BLaER1 (cell line): Measurements from ENCODE around the gene KNOP1.
"Not testable (repeated sequence)": the region's sequence is repeated elsewhere in the genome, so short reads cannot be mapped to it uniquely, and the experiment has no call there.

Source experiments
- H3K27ac ChIP-seq: shearing (Covaris generic); formaldehyde crosslinking; 2 replicates; pipeline ENCODE4 v1.8.1; 2022
- H3K27me3 ChIP-seq: shearing (Covaris generic); formaldehyde crosslinking; 2 replicates; pipeline ENCODE4 v1.8.1; 2022
- H3K36me3 ChIP-seq: shearing (Covaris generic); formaldehyde crosslinking; 2 replicates; pipeline ENCODE4 v1.8.1; 2022
- H3K4me1 ChIP-seq: shearing (Covaris generic); formaldehyde crosslinking; 2 replicates; pipeline ENCODE4 v1.8.1; 2022
- H3K4me2 ChIP-seq: shearing (Covaris generic); formaldehyde crosslinking; 2 replicates; pipeline ENCODE4 v1.8.1; 2022
- H3K4me3 ChIP-seq: shearing (Covaris generic); formaldehyde crosslinking; 2 replicates; pipeline ENCODE4 v1.8.1; 2022
- H3K9ac ChIP-seq: shearing (Covaris generic); formaldehyde crosslinking; 2 replicates; pipeline ENCODE4 v1.8.1; 2022
- H3K9me3 ChIP-seq: shearing (Covaris generic); formaldehyde crosslinking; 2 replicates; pipeline ENCODE4 v1.8.1; 2022
- H4K20me1 ChIP-seq: shearing (Covaris generic); formaldehyde crosslinking; 2 replicates; pipeline ENCODE4 v1.8.1; 2022
- Cebpa-rat ChIP-seq: shearing (Covaris generic); IDR thresholded peaks from 2 replicates; pipeline ENCODE4 v1.8.1; 2022

Gene KNOP1

GRCh38 chr16:19666477-19666876, 51.5 kb downstream of the KNOP1 start:
- Histone ChIP-seq H3K27ac (no peak overlapping the region), H3K4me3 (no peak overlapping the region), H4K20me1 (no peaks in the 10 kb centered on the region), H3K36me3 (peaks cover 12% of the 10 kb centered on the region; the same call in 1 of the 2 replicates), H3K27me3 (no peaks in the 10 kb centered on the region), H3K4me1 (no peaks in the 10 kb centered on the region), H3K4me2 (no peak overlapping the region), H3K9ac (no peak overlapping the region), H3K9me3 (peaks cover 22% of the 10 kb centered on the region)
- no peak for TF ChIP-seq Cebpa-rat

DNA sequence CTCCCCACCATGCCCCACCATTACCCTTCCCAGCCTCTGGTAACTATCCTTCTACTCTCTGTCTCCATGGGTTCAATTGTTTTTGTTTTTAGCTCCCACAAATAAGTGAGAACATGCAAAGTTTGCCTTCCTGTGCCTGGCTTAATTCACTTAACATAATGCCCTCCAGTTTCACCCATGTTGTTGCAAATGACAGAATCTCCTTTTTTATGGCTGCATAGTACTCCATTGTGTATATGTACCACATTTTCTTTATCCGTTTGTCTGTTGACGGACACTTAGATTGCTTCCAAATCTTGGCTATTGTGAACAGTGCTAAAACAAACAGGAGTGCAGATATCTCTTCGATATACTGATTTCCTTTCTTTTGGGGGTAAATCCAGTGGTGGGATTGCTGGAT, 52.7 kb downstream of the KNOP1 start:
- Histone ChIP-seq H3K36me3 (peaks cover 15% of the 10 kb centered on the region; the same call in 1 of the 2 replicates), H3K9me3 (peaks cover 23% of the 10 kb centered on the region)
- H3K9ac ChIP-seq, H3K27ac ChIP-seq, H4K20me1 ChIP-seq, H3K4me2 ChIP-seq, H3K27me3 ChIP-seq, H3K4me1 ChIP-seq, H3K4me3 ChIP-seq: not testable (repeated sequence)

- peaks cover 23% of the 10 kb centered on the region for H3K9me3 ChIP-seq
Observed at GRCh38 chr16:19664166-19664565, 53.9 kb downstream of the KNOP1 start.

GRCh38 chr16:19662351-19662750, 55.7 kb downstream of the KNOP1 start:
- H3K27me3 ChIP-seq: no peaks in the 10 kb centered on the region
- no peak overlapping the region for H3K4me3 ChIP-seq
- no peak for TF ChIP-seq Cebpa-rat
- H3K9ac ChIP-seq: no peak overlapping the region
- no peaks in the 10 kb centered on the region for H3K4me1 ChIP-seq
- H3K27ac ChIP-seq: no peak overlapping the region
- H3K4me2 ChIP-seq: no peak overlapping the region
- H3K36me3 ChIP-seq: peaks cover 15% of the 10 kb centered on the region; the same call in 1 of the 2 replicates
- H4K20me1 ChIP-seq: no peaks in the 10 kb centered on the region
- peaks cover 23% of the 10 kb centered on the region for H3K9me3 ChIP-seq

More at GRCh38 chr16:19664166-19664565, 53.9 kb downstream of the KNOP1 start:
- Histone ChIP-seq H3K4me3 (no peak overlapping the region), H3K9ac (no peak overlapping the region), H3K27ac (no peak overlapping the region), H3K4me2 (no peak overlapping the region), H4K20me1 (no peaks in the 10 kb centered on the region), H3K36me3 (peaks cover 15% of the 10 kb centered on the region; the same call in 1 of the 2 replicates), H3K4me1 (no peaks in the 10 kb centered on the region), H3K27me3 (no peaks in the 10 kb centered on the region)
- TF ChIP-seq Cebpa-rat: no peak

DNA sequence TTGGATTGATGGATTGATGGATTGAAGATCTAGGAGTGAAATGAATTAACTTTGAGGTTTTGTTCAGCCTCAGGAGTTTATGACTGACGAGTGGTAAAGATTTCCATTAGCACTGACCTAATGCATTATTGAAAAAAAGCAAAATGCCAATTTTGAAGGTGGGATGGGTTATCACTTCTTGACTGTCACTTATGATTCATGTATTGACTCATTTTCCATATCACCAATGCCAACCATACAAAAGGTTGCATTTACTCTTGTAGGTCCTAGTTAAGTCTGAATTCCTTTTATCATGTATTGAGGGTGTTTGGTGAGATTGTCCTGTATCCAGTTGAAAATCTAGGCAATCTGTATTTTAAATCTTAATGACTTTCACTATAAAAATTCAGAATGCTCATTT, 57.6 kb downstream of the KNOP1 start:
- Histone ChIP-seq H3K9me3 (peaks cover 23% of the 10 kb centered on the region), H3K27me3 (no peaks in the 10 kb centered on the region), H3K4me3 (no peak overlapping the region), H3K4me1 (no peaks in the 10 kb centered on the region), H3K36me3 (peaks cover 15% of the 10 kb centered on the region; the same call in 1 of the 2 replicates), H4K20me1 (no peaks in the 10 kb centered on the region), H3K4me2 (no peak overlapping the region), H3K9ac (no peak overlapping the region), H3K27ac (no peak overlapping the region)
- no peak for TF ChIP-seq Cebpa-rat

GRCh38 chr16:19659554-19659953, 58.5 kb downstream of the KNOP1 start:
- Histone ChIP-seq H3K9ac (no peak overlapping the region), H3K4me2 (no peak overlapping the region), H3K27ac (no peak overlapping the region), H3K9me3 (peaks cover 17% of the 10 kb centered on the region), H3K36me3 (peaks cover 15% of the 10 kb centered on the region; the same call in 1 of the 2 replicates), H4K20me1 (no peaks in the 10 kb centered on the region), H3K4me3 (no peak overlapping the region), H3K27me3 (no peaks in the 10 kb centered on the region), H3K4me1 (no peaks in the 10 kb centered on the region)
- TF ChIP-seq Cebpa-rat: no peak

DNA sequence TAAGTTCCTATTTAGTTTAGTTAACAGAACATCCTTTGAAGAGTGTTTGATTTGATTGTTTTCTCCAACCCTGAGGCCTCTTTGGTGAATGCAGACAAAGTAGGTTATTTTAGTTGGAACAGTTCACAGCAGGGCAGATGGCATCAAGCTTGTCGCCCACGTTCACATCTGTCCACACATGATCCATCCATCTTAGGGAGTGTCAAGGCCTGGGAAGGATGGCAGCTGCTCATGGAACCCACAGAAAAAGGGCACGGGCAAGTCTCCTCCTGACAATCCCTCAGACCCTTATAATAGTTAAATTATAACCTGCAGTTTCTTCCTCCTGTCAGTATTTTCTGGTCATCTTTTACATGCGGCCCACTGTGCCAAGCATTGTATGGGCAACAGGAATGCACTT, 60.2 kb downstream of the KNOP1 start:
- H3K9ac ChIP-seq: no peak overlapping the region
- H3K27ac ChIP-seq: no peak overlapping the region
- H4K20me1 ChIP-seq: no peaks in the 10 kb centered on the region
- TF ChIP-seq Cebpa-rat: no peak
- H3K27me3 ChIP-seq: no peaks in the 10 kb centered on the region
- no peak overlapping the region for H3K4me3 ChIP-seq
- H3K9me3 ChIP-seq: peaks cover 15% of the 10 kb centered on the region
- no peak overlapping the region for H3K4me2 ChIP-seq
- peaks cover 27% of the 10 kb centered on the region for H3K36me3 ChIP-seq
- H3K4me1 ChIP-seq: no peaks in the 10 kb centered on the region

GRCh38 chr16:19655242-19655777, 62.7 kb downstream of the KNOP1 start:
- H3K4me1 ChIP-seq: no peaks in the 10 kb centered on the region
- H3K9me3 ChIP-seq: no peaks in the 10 kb centered on the region
- no peaks in the 10 kb centered on the region for H4K20me1 ChIP-seq
- TF ChIP-seq Cebpa-rat: no peak
- H3K36me3 ChIP-seq: peaks cover 25% of the 10 kb centered on the region
- no peak overlapping the region for H3K4me3 ChIP-seq
- H3K4me2 ChIP-seq: no peak overlapping the region
- H3K27ac ChIP-seq: no peak overlapping the region
- H3K9ac ChIP-seq: no peak overlapping the region
- no peaks in the 10 kb centered on the region for H3K27me3 ChIP-seq

DNA sequence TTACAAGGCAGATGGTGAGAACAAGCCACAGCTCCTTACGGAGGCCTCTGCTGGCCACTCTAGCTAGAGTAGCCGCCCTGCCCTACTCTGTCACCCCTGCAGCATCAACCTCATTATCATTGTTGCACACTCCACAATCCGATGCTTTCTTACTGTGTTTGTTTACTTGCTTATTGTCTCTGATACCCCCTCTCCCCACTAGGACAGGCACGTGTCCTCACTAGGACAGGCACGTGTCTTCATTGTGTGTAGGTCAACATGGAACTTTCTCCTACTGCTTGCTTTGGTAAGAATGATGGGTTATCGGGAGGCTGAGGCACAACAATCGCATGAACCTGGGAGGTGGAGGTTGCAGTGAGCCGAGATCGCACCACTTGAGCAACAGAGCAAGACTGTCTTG, 63.9 kb downstream of the KNOP1 start:
- no peaks in the 10 kb centered on the region for H4K20me1 ChIP-seq
- no peaks in the 10 kb centered on the region for H3K4me1 ChIP-seq
- no peak overlapping the region for H3K4me3 ChIP-seq
- no peaks in the 10 kb centered on the region for H3K9me3 ChIP-seq
- no peaks in the 10 kb centered on the region for H3K27me3 ChIP-seq
- no peak overlapping the region for H3K9ac ChIP-seq
- H3K36me3 ChIP-seq: peaks cover 25% of the 10 kb centered on the region
- no peak overlapping the region for H3K27ac ChIP-seq
- no peak for TF ChIP-seq Cebpa-rat
- no peak overlapping the region for H3K4me2 ChIP-seq
